ENCODE results near the gene STOML3.

DNA sequence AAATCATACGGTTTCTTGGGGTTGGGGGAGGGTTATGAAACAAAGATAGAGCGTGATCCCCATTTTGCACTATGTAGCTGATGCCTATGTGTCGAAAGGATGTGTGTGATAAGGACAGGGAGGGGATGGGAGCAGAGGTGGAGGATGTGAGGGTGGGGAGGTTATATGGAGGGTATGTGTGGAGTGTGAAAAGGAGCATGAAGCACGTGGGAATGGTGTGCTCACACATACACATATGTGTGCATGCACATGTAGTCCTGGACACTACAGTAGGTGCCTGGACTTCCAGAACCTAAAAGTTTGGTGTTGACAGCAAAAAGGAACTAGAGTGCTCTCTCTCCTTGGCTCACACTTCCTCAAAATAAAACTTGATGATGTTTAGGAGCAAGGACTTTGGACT is 25.4 kb downstream of the STOML3 start:
- no peak for TF ChIP-seq POLR2A (IDR thresholded peaks at IDR 0.05; ENCODE audit: low read depth, low read length)
- TF ChIP-seq CTCF (conservative IDR thresholded peaks at IDR 0.05; ENCODE audit: low read depth, low read length), result no peak
- no peak for TF ChIP-seq BHLHE40 (IDR thresholded peaks at IDR 0.05; ENCODE audit: low read depth, low read length)
- no peak for TF ChIP-seq CHD1 (IDR thresholded peaks at IDR 0.05; ENCODE audit: low read depth, low read length)
- TF ChIP-seq USF2 (IDR thresholded peaks at IDR 0.05; ENCODE audit: low read depth, low read length), result no peak
- TF ChIP-seq, protein P1, sequence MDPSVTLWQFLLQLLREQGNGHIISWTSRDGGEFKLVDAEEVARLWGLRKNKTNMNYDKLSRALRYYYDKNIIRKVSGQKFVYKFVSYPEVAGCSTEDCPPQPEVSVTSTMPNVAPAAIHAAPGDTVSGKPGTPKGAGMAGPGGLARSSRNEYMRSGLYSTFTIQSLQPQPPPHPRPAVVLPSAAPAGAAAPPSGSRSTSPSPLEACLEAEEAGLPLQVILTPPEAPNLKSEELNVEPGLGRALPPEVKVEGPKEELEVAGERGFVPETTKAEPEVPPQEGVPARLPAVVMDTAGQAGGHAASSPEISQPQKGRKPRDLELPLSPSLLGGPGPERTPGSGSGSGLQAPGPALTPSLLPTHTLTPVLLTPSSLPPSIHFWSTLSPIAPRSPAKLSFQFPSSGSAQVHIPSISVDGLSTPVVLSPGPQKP (IDR thresholded peaks at IDR 0.05; ENCODE audit: borderline replicate concordance, low read depth, low read length), result no peak
- no peak for TF ChIP-seq RAD21 (IDR thresholded peaks at IDR 0.05; ENCODE audit: low read length)
- TF ChIP-seq MAFK (IDR thresholded peaks at IDR 0.05; ENCODE audit: low read depth, low read length), result no peak
- no peak for TF ChIP-seq FOS (IDR thresholded peaks at IDR 0.05; ENCODE audit: low read depth, low read length)
- no peak for TF ChIP-seq MXI1 (IDR thresholded peaks at IDR 0.05; ENCODE audit: borderline replicate concordance, low read depth, low read length)

Measured in IMR-90 (cell line).